OCI-LY7 (cell line): ENCODE measurements around the gene CARNS1.

Experiments used
- CTCF ChIP-seq: fragments of 200-600 bp; sonication (generic); conservative IDR thresholded peaks from 2 replicates; pipeline ENCODE4 v1.5.1; 2014; ENCODE audit warnings: mild to moderate bottlenecking, antibody characterized with exemption, low read length, moderate library complexity, mixed read lengths
- EZH2phosphoT487 ChIP-seq: fragments of 200-600 bp; sonication (generic); IDR thresholded peaks from 2 replicates; pipeline ENCODE4 v1.6.1; 2018; ENCODE audit warnings: low read depth, borderline replicate concordance, mild to moderate bottlenecking, mixed run types, antibody characterized with exemption, low read length, moderate library complexity, mixed read lengths

- TF ChIP-seq CTCF (no peak), EZH2phosphoT487 (no peak)
These were observed 8.0 kb downstream of the CARNS1 start for GRCh38 chr11:67423466-67423865.
